Stomach (tissue), 4 donors: ENCODE results near the gene HTT.

Experiments
- EP300 ChIP-seq: sonication (generic); formaldehyde crosslinking; IDR thresholded peaks from one replicate; pipeline ENCODE4 v1.6.1; 2017; ENCODE audit warnings: antibody characterized with exemption
- POLR2A ChIP-seq, 4 donors: fragments of 450-650 bp; IDR thresholded peaks; one replicate each; pipeline ENCODE4 v1.6.1; 2016; ENCODE audit warnings: antibody characterized with exemption in 4 of 4, control low read depth in 2 of 4, mild to moderate bottlenecking in 1 of 4, moderate library complexity in 1 of 4
- POLR2AphosphoS5 ChIP-seq, 3 donors: sonication (generic); formaldehyde crosslinking; IDR thresholded peaks; one replicate each; pipeline ENCODE4 v1.6.1; 2016; ENCODE audit warnings: antibody characterized with exemption in 3 of 3
- TF ChIP-seq, protein P1 (sequence below), 7 experiments: fragments of 450-650 bp in 4 of 7; fragments of 200-600 bp in 3 of 7; sonication (generic) in 3 of 7; IDR thresholded peaks; one replicate each; pipeline ENCODE4 v1.5.1; 2016 to 2019; ENCODE audit warnings: antibody characterized with exemption in 7 of 7, control low read depth in 2 of 7, mild to moderate bottlenecking in 1 of 7

- TF ChIP-seq POLR2AphosphoS5 (IDR thresholded peaks at IDR 0.05), result no peak
- TF ChIP-seq EP300, result no peak
- no peak for TF ChIP-seq POLR2A (IDR thresholded peaks at IDR 0.05)
- TF ChIP-seq, protein P1, sequence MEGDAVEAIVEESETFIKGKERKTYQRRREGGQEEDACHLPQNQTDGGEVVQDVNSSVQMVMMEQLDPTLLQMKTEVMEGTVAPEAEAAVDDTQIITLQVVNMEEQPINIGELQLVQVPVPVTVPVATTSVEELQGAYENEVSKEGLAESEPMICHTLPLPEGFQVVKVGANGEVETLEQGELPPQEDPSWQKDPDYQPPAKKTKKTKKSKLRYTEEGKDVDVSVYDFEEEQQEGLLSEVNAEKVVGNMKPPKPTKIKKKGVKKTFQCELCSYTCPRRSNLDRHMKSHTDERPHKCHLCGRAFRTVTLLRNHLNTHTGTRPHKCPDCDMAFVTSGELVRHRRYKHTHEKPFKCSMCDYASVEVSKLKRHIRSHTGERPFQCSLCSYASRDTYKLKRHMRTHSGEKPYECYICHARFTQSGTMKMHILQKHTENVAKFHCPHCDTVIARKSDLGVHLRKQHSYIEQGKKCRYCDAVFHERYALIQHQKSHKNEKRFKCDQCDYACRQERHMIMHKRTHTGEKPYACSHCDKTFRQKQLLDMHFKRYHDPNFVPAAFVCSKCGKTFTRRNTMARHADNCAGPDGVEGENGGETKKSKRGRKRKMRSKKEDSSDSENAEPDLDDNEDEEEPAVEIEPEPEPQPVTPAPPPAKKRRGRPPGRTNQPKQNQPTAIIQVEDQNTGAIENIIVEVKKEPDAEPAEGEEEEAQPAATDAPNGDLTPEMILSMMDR (IDR thresholded peaks at IDR 0.05), result no peak
Observed at GRCh38 chr4:3128976-3129375, 54.5 kb downstream of the HTT start.
